CD4-positive, alpha-beta T cell (primary cell): ENCODE data around the gene PRR5L. TPM values are rescaled to one million over a fixed set of nuclear protein-coding genes. Genes with fewer than 3 reads are reported as not detected.

Experiments
- ATAC-seq: fragments of 200-7000 bp; cut with Tn5 transposase; one replicate; pipeline ENCODE4 v1.10.0; 2022; ENCODE audit warnings: mild to moderate bottlenecking; ENCODE audit not compliant: poor library complexity
- CTCF ChIA-PET: fragments of 350-600 bp; sonication (Branson Sonifier 250); formaldehyde crosslinking; loops from one replicate; lab custom pipeline; 2021; ENCODE audit warnings: antibody characterized with exemption, inconsistent platforms; lab: Charles Lee
- POLR2A ChIA-PET: fragments of 350-600 bp; sonication (Branson Sonifier 250); formaldehyde crosslinking; loops from one replicate; lab custom pipeline; 2021; ENCODE audit warnings: antibody characterized with exemption, inconsistent platforms; lab: Charles Lee
- DNase-seq, 14 experiments: peaks; one replicate each; pipeline ENCODE4 v3.0.0-alpha.2; 2013 to 2020; ENCODE audit warnings: mixed read lengths in 2 of 14
- H3K27ac ChIP-seq, 2 donors: one replicate each; pipeline versions ENCODE4 v1.5.1 to v1.7.0; 2013; ENCODE audit warnings: low read length in 2 of 2, low read depth in 1 of 2, mild to moderate bottlenecking in 1 of 2
- H3K27me3 ChIP-seq, 2 experiments: 1 replicate in 1 of 2; 2 replicates in 1 of 2; pipeline versions ENCODE4 v1.6.1 to v1.7.0; 2013; ENCODE audit warnings: low read length in 2 of 2, control low read depth in 1 of 2, mild to moderate bottlenecking in 1 of 2, moderate library complexity in 1 of 2; ENCODE audit not compliant: insufficient read depth in 2 of 2, control insufficient read depth in 1 of 2
- H3K36me3 ChIP-seq: one replicate; pipeline ENCODE4 v1.6.1; 2013; ENCODE audit warnings: low read length, control low read depth; ENCODE audit not compliant: insufficient read depth
- H3K4me1 ChIP-seq: one replicate; pipeline ENCODE4 v1.6.1; 2013; ENCODE audit warnings: low read length, control low read depth; ENCODE audit not compliant: insufficient read depth
- H3K4me3 ChIP-seq: one replicate; pipeline ENCODE4 v1.5.1; 2013; ENCODE audit warnings: mild to moderate bottlenecking, low read length, moderate library complexity
- H3K9me3 ChIP-seq, 2 experiments: 1 replicate in 1 of 2; 2 replicates in 1 of 2; pipeline versions ENCODE4 v1.6.1 to v1.7.0; 2013; ENCODE audit warnings: low read length in 2 of 2, mild to moderate bottlenecking in 2 of 2, control low read depth in 1 of 2, moderate library complexity in 1 of 2; ENCODE audit not compliant: control insufficient read depth in 1 of 2, insufficient read depth in 1 of 2
- H3K27ac Mint-ChIP-seq: one replicate; pipeline ENCODE4 v1.8.0; 2020; ENCODE audit warnings: mixed read lengths
- H3K27me3 Mint-ChIP-seq: one replicate; pipeline ENCODE4 v1.8.0; 2021; ENCODE audit warnings: mixed read lengths
- H3K36me3 Mint-ChIP-seq: one replicate; pipeline ENCODE4 v1.8.0; 2021; ENCODE audit warnings: low read depth, mixed read lengths
- H3K4me1 Mint-ChIP-seq: one replicate; pipeline ENCODE4 v1.8.0; 2021; ENCODE audit warnings: low read depth, mixed read lengths
- H3K4me3 Mint-ChIP-seq: one replicate; pipeline ENCODE4 v1.8.0; 2020; ENCODE audit warnings: mild to moderate bottlenecking, mixed read lengths
- H3K9me3 Mint-ChIP-seq: one replicate; pipeline ENCODE4 v1.8.0; 2020; ENCODE audit warnings: mixed read lengths
- CTCF ChIP-seq: fragments of 200-600 bp; IDR thresholded peaks from one replicate; pipeline ENCODE4 v1.8.0; 2022; ENCODE audit warnings: antibody characterized with exemption, mild to moderate bottlenecking
- intact Hi-C, 2 experiments: fragments of 100-400 bp; cut with DNase I in 1 of 2; cut with micrococcal nuclease in 1 of 2; formaldehyde crosslinking; loops; one replicate each; pipeline versions ENCODE4 v1.15.1 to v1.9.0; 2023 to 2025; cut with DNase I, micrococcal nuclease
- total RNA-seq, 174 experiments: library from RNA in 2 of 174; stranded (reverse) in 2 of 174; gene quantifications; one replicate each; pipeline ENCODE4 v1.2.3 and lab custom pipeline; 2021 to 2026

The PRR5L gene
- total RNA-seq, 2 experiments from 2014 or later: 5.4 to 7.6 TPM

DNA sequence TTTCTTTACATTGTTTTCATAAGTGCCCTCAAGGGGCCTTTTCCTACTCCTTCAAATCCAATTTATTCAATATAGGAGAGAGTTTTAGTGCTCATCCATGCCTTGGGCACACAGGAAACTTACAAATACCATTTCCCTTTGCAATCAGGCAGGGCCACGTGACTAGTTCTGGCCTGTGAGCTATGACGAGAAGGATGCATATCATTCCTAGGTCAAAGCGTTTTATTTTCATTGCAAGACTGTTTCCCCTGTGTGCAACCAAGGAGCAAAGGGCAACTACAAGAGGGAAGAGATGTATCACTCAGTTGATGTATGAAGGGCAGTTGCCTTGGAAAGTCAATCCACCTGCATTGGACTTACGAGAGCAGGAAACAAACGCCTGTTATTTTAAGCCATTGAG, 215.9 kb downstream of the PRR5L start:
- H3K4me1 ChIP-seq: peaks cover 19% of the 10 kb centered on the region
- ChIA-PET POLR2A (no interaction called here), CTCF (no interaction called here)
- no peak overlapping the region for H3K27ac Mint-ChIP-seq
- intact Hi-C loops: loop anchor here in 1 of 2 experiments (5.0 kb wide), 1 partner anchor 220 kb away; no protein-coding TSS in a partner anchor
- ATAC-seq (no peak), DNase-seq (no peak)
- peak overlapping the region; percentile 38 for H3K4me3 Mint-ChIP-seq
- peaks cover 12% of the 10 kb centered on the region for H3K36me3 Mint-ChIP-seq
- peaks cover 24% of the 10 kb centered on the region for H3K4me1 Mint-ChIP-seq
- H3K36me3 ChIP-seq: no peaks in the 10 kb centered on the region
- no peak overlapping the region for H3K27ac ChIP-seq
- TF ChIP-seq CTCF: no peak
- H3K9me3 ChIP-seq: no peaks in the 10 kb centered on the region
- peaks cover 0 to 3% of the 10 kb centered on the region in 2 experiments for H3K27me3 ChIP-seq
- peaks cover 17% of the 10 kb centered on the region for H3K27me3 Mint-ChIP-seq
- no peak overlapping the region for H3K4me3 ChIP-seq
- no peaks in the 10 kb centered on the region for H3K9me3 Mint-ChIP-seq

- no peak for DNase-seq
- H3K9me3 ChIP-seq: no peaks in the 10 kb centered on the region
- no peak overlapping the region for H3K4me3 ChIP-seq
- no peak overlapping the region for H3K27ac Mint-ChIP-seq
- H3K36me3 ChIP-seq: no peaks in the 10 kb centered on the region
- intact Hi-C loops: loop anchor here in 1 of 2 experiments (5.0 kb wide), 1 partner anchor 222 kb away; no protein-coding TSS in a partner anchor
- POLR2A ChIA-PET: no interaction called here
- H3K27me3 Mint-ChIP-seq: peaks cover 27% of the 10 kb centered on the region
- TF ChIP-seq CTCF: no peak
- CTCF ChIA-PET: interaction anchor here (1.4 kb wide), 1 partner anchor 20 kb away, joined by 4 read pairs; no protein-coding TSS in a partner anchor
- H3K4me3 Mint-ChIP-seq: no peak overlapping the region
- peaks cover 14% of the 10 kb centered on the region for H3K4me1 ChIP-seq
- ATAC-seq: no peak
- H3K36me3 Mint-ChIP-seq: peaks cover 12% of the 10 kb centered on the region
- H3K27ac ChIP-seq: no peak overlapping the region
- no peaks in the 10 kb centered on the region for H3K9me3 Mint-ChIP-seq
- H3K27me3 ChIP-seq: peaks cover 0 to 3% of the 10 kb centered on the region in 2 experiments
- peaks cover 12% of the 10 kb centered on the region for H3K4me1 Mint-ChIP-seq
These were observed 217.9 kb downstream of the PRR5L start for GRCh38 chr11:36513965-36514364.

Other genes starting within 250 kb of the PRR5L start
- gene COMMD9, start 6.9 kb upstream of the PRR5L start, total RNA-seq: 10 to 100 TPM; 33.6 to 34.6 TPM
- 10 to 100 TPM; 27.9 to 29.0 TPM for gene TRAF6, start 214.0 kb downstream of the PRR5L start, total RNA-seq